LNCAP (cell line): ENCODE data around the gene PGR.

ENCODE experiments used
- CTCF ChIP-seq: fragments of 450-650 bp; IDR thresholded peaks from 2 replicates; pipeline ENCODE4 v1.5.1; 2017; ENCODE audit warnings: mild to moderate bottlenecking

The PGR gene

GRCh38 chr11:101103433-101103832, 26.2 kb downstream of the PGR start:
- TF ChIP-seq CTCF, result no peak

- no peak for TF ChIP-seq CTCF
Measured at GRCh38 chr11:101100601-101101000, 29.0 kb downstream of the PGR start.

GRCh38 chr11:101096036-101096704, 33.4 kb downstream of the PGR start:
- no peak for TF ChIP-seq CTCF

- no peak for TF ChIP-seq CTCF
Measured at GRCh38 chr11:101091781-101092180, 37.8 kb downstream of the PGR start.

GRCh38 chr11:101090679-101091270, 38.8 kb downstream of the PGR start:
- TF ChIP-seq CTCF, result no peak

- TF ChIP-seq CTCF, result no peak
Measured at GRCh38 chr11:101083335-101083734, 46.3 kb downstream of the PGR start.

GRCh38 chr11:101082813-101083212, 46.8 kb downstream of the PGR start:
- TF ChIP-seq CTCF, result no peak

- TF ChIP-seq CTCF, result no peak
Measured at GRCh38 chr11:101063706-101064105, 65.9 kb downstream of the PGR start.
